ENCODE results near the gene CSMD2.

The CSMD2 gene

GRCh38 chr1:33996281-33996680 lies 168.7 kb downstream of the CSMD2 start:
- DNase-seq = no peak

- DNase-seq = no peak
Observed at GRCh38 chr1:33993301-33993700, 171.7 kb downstream of the CSMD2 start.

GRCh38 chr1:33990281-33990680 lies 174.7 kb downstream of the CSMD2 start:
- DNase-seq = no peak

- no peak for DNase-seq
Observed at GRCh38 chr1:33988161-33988560, 176.9 kb downstream of the CSMD2 start.

GRCh38 chr1:33986390-33987095 lies 178.5 kb downstream of the CSMD2 start:
- no peak for DNase-seq

- no peak for DNase-seq
Observed at GRCh38 chr1:33985656-33986055, 179.4 kb downstream of the CSMD2 start.

GRCh38 chr1:33984906-33985565 lies 180.0 kb downstream of the CSMD2 start:
- no peak for DNase-seq

GRCh38 chr1:33982419-33982818 lies 182.6 kb downstream of the CSMD2 start:
- no peak for DNase-seq

- DNase-seq = no peak
Observed at GRCh38 chr1:33979341-33979740, 185.7 kb downstream of the CSMD2 start.

- DNase-seq = no peak
Observed at GRCh38 chr1:33975961-33976360, 189.1 kb downstream of the CSMD2 start.

GRCh38 chr1:33973799-33974545 lies 191.1 kb downstream of the CSMD2 start:
- DNase-seq = no peak

GRCh38 chr1:33972676-33973395 lies 192.2 kb downstream of the CSMD2 start:
- no peak for DNase-seq

- DNase-seq = no peak
Observed at GRCh38 chr1:33971913-33972312, 193.1 kb downstream of the CSMD2 start.

- DNase-seq = no peak
Observed at GRCh38 chr1:33971018-33971710, 193.9 kb downstream of the CSMD2 start.

GRCh38 chr1:33970148-33970825 lies 194.7 kb downstream of the CSMD2 start:
- no peak for DNase-seq

GRCh38 chr1:33966346-33967141 lies 198.5 kb downstream of the CSMD2 start:
- DNase-seq = no peak

- DNase-seq = no peak
Observed at GRCh38 chr1:33965086-33965485, 199.9 kb downstream of the CSMD2 start.

GRCh38 chr1:33962061-33962460 lies 203.0 kb downstream of the CSMD2 start:
- DNase-seq = no peak

- DNase-seq = no peak
Observed at GRCh38 chr1:33960188-33960895, 204.7 kb downstream of the CSMD2 start.

GRCh38 chr1:33957854-33958253 lies 207.2 kb downstream of the CSMD2 start:
- no peak for DNase-seq

GRCh38 chr1:33955096-33955495 lies 209.9 kb downstream of the CSMD2 start:
- DNase-seq = no peak
